ENCODE results near the gene CEBPA.

Gene CEBPA

GRCh38 chr19:33273881-33274662 lies 28.3 kb downstream of the CEBPA start:
- DNase-seq (ENCODE audit: extremely low read depth, low read depth) = peak; percentile 62
- TF ChIP-seq CTCF (IDR thresholded peaks at IDR 0.05; ENCODE audit: low read depth, low read length) = no peak

GRCh38 chr19:33273065-33273736 lies 29.1 kb downstream of the CEBPA start:
- no peak for DNase-seq (ENCODE audit: extremely low read depth, low read depth)
- TF ChIP-seq CTCF (IDR thresholded peaks at IDR 0.05; ENCODE audit: low read depth, low read length) = no peak

- no peak for TF ChIP-seq CTCF (IDR thresholded peaks at IDR 0.05; ENCODE audit: low read depth, low read length)
- no peak for DNase-seq (ENCODE audit: extremely low read depth, low read depth)
Observed at GRCh38 chr19:33271246-33272021, 30.9 kb downstream of the CEBPA start.

- TF ChIP-seq CTCF (IDR thresholded peaks at IDR 0.05; ENCODE audit: low read depth, low read length) = no peak
- DNase-seq (ENCODE audit: extremely low read depth, low read depth) = no peak
Observed at GRCh38 chr19:33270769-33271168, 31.6 kb downstream of the CEBPA start.

GRCh38 chr19:33269016-33269415 lies 33.3 kb downstream of the CEBPA start:
- DNase-seq (ENCODE audit: extremely low read depth, low read depth) = no peak
- no peak for TF ChIP-seq CTCF (IDR thresholded peaks at IDR 0.05; ENCODE audit: low read depth, low read length)

- TF ChIP-seq CTCF (IDR thresholded peaks at IDR 0.05; ENCODE audit: low read depth, low read length) = no peak
- DNase-seq (ENCODE audit: extremely low read depth, low read depth) = no peak
Observed at GRCh38 chr19:33268162-33268991, 34.0 kb downstream of the CEBPA start.
